NCI-H187 treated with DMSO at 0.1 percent for 48 hours (cell line): ENCODE measurements around the gene FFAR1.

ENCODE experiments used
- DNase-seq: peaks from one replicate; lab custom pipeline; 2025; lab: John Stamatoyannopoulos, UW

The FFAR1 gene

DNA sequence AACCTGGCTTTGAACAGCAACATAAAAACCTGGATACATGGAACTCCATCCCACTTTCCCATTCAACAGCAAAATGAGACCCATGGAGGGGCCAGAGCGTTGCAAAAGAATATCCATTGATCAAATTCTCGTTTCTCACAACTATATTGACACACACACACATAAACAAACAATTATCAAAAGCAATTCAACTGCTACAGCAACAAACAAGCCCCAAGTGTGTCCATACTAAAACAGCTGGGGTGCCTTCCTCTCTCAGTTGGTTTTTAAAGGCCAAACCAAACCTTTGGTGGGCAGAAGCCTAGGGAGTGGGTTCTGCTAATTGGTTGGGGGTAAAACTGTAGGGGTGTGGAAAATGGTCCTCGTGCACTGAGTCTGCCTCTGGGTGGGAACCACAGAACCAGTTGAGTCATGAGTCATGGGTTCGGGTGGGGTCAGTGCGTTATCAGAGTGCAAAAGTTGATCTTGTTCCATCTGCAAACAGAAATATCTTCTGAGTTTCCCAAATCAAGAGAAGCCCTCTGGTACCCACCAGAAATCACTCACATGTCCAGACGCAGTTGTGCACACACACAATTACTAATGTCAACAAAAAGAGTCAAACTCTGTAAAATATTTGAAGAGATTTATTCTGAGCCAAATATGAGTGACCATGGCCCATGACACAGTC, 41.6 kb downstream of the FFAR1 start:
- DNase-seq: no peak

DNA sequence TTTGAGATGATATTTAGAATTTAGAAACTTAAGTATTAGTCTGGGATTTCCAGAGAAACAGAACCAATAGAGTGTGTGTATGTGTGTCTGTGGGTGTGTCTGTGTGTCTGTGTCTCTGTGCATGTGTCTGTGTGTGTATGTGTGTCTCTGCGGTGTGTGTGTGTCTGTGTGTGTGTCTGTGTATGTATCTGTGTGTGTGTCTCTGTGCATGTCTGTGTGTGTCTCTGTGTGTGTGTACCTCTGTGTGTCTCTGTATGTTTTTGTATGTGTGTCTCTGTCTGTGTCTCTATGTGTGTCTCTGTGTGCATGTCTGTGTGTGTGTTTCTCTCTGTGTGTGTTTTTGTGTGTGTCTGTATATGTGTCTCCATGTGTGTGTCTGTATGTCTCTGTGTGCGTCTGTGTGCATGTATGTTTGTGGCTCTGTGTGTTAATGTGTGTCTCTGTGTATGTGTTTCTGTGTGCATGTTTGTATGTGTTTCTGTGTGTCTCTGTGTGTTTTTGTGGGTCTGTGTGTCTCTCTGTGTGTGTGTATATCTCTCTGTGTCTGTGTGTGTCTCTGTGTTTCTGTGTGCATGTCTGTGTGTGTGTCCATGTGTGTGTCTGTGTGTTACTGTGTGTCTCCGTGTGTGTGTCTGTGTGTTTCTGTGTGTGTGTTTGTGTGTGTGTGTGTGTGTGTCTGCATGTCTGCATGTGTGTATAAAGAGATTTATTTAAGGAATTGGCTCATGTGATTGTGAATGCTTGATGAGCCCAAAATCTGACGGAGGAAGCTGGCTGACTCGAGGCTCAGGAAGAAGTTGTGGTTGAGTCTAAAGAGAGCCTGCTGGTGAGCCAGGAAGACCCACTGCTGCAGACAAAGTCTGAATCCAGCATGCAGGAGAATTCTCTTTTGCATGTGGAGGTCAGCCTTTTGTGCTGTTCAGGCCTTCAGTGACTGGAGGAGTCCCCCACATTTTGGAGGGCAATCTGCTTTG, 45.3 kb downstream of the FFAR1 start:
- DNase-seq: no peak

DNA sequence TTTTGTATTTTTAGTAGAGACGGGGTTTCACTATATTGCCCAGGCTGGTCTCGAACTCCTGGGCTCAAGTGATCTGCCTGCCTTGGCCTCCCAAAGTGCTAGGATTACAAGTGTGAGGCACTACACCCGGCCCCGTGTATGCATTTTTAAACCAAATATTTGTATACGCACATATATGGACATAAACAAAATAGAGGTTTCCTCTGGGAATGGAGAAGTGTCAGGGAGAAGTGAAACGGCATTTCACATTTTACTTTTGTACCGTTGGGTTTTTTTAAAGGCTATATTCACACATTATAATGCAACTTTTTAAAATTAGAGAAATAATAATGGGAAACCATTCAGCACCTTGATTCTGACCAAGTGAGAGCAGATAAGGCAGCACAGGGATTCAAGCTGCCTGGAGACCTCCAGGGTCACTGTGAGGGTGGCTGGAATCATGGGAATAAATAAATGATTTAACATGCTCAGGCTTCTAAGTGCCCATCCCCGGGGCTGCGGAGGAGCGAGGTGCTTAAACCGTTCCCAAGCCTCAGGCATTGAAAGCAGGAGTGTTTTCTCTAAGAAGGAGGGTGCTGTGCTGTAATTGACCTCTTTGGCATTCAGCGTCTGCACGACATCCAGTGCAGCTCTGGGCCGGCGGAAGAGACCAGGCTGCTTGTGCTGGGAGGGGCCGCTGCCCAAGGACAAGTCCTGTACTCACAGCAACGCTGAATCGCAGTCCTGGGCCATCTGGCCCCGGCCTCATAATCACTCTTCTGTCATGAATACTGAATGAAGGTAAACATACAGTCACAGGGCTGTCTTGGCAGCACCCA, 47.9 kb downstream of the FFAR1 start:
- no peak for DNase-seq

GRCh38 chr19:35396240-35396885, 48.7 kb downstream of the FFAR1 start:
- no peak for DNase-seq

DNA sequence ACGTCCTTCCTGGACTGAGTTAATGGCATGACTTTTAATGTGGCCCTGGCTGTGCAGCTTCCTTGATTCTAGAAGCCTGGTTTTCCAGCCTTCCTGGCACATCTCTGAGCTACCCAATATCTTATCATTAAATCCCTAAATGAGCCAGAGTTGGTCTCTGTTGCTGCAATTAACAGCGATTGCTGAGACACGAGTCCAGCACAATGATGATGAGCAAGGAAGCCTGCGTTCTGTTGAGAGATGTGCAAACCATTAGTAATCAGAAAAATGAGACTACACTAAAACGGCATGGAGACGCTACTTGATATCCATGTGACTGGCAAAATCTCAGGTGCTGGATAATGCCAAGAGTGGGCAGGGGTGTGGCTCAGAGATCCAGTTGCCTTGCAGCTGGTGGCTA, 49.4 kb downstream of the FFAR1 start:
- DNase-seq: no peak
